CD1c-positive myeloid dendritic cell (primary cell): Measurements from ENCODE around the gene EEF1AKMT4.

Source experiments
- DNase-seq: peaks from one replicate; pipeline ENCODE4 v3.0.0-alpha.2; 2016; ENCODE audit errors: extremely low spot score

The EEF1AKMT4 gene

DNA sequence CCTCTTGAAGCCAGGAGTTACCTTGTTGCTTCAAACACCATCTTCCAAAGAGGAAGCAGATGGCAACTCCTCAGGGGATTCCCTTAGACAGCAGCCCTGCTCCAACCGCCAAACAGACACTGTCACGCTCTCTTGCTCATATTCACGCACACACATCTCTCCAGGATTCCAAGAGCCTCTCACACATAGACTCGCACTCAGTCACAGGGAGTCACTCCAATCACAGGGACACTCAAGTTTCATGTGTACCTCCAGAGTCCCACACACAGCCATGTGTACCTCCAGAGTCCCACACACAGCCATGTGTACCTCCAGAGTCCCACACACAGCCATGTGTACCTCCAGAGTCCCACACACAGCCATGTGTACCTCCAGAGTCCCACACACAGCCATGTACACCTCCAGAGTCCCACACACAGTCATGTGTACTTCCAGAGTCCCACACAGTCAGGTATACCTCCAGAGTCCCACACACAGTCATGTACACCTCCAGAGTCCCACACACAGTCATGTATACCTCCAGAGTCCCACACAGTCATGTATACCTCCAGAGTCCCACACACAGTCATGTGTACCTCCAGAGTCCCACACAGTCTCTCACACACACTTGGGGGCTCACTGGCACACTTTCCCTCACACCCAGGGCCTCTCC is 14.0 kb upstream of the EEF1AKMT4 start:
- no peak for DNase-seq

DNA sequence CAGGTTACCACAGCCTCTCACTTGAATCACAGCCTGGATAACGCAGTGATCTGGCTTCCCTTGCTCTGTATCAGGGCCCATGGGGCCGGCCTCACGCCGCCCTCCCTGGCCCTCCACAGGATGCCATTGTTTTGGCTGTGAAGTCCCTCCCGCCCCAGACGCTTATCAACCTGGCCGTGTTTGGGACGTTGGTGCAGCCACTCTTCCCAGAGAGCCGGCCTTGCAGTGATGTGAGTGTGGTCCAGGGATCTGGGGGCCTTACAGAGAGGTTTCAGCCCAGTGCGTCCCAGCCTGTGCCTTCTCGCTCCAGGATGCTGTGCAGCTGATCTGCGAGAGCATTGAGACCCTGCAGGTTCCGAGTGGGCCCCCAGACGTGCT is 13.4 kb upstream of the EEF1AKMT4 start:
- no peak for DNase-seq

DNA sequence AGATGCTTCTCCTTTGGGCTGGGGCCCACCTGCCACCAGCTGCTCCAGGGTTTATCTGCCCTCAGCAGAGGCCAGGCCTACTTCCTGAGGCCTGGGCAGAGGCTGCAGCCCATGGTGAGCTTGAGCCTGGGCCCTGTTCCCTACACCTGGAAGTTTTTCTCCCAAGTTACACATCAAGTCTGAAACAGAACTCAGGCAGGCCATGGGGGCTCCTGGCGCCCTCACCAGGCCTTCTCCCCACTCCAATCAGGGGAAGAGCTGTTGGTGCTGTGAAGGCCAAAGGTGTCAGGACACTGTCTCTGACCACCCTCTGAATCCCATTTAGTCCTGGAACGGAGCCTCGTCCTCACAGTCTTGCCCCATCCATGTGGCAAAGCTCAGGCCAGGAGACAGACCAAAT is 12.8 kb upstream of the EEF1AKMT4 start:
- no peak for DNase-seq

DNA sequence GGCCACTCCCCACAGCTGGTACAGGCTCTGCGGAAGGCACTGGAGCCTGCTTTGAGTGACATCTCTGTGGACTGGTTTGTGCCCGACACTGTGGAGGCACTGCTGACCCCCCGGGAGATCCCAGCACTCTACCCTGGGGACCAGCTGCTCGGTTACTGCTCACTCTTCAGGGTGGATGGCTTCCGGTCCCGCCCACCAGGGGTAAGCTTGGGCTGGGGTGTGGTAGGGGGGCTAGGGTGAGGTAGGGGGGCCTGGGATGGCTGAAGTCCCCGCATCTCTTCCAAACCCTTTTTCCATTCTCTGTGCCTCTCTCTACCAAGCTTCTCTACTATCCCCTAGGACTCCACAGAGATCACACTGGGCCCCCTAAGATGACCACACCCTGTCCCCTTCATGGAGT is 12.3 kb upstream of the EEF1AKMT4 start:
- no peak for DNase-seq

DNA sequence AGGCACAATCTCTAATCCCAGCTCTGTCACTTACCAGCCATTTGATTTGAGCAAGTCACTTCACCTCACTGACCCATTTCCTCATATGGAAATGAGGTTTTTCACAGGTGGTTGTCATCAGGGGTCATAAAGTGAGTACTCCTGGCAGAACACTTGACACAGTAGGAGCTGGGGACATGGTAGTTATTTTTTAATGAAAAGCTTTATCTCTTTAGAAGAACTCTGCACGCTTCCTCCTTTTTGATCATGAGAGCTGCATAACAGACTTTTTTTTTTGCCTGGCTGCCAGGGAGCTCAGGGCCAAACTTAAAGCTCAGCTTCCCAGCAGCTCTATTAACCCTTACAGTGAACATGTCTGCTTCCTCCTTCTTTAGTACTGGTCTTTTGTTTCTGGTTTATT is 11.7 kb upstream of the EEF1AKMT4 start:
- no peak for DNase-seq

DNA sequence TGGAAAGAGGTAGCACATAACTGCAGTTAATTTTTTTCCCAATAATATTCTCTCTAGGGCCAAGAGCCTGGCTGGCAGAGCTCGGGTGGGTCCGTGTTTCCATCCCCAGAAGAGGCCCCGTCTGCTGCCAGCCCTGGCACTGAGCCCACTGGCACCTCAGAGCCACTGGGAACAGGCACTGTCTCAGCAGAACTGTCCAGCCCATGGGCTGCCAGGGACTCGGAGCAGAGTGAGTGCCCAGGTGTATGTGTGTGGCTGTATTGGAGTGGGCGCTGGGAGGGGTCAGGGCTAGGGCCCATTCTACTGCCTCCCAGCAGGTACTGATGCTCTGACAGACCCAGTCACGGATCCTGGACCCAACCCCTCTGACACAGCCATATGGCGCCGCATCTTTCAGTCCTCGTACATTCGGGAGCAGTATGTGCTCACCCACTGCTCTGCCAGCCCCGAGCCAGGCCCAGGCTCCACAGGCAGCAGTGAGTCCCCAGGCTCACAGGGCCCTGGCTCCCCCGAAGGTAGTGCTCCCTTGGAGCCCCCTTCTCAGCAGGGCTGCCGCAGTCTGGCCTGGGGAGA is 11.1 kb upstream of the EEF1AKMT4 start:
- DNase-seq = no peak

DNA sequence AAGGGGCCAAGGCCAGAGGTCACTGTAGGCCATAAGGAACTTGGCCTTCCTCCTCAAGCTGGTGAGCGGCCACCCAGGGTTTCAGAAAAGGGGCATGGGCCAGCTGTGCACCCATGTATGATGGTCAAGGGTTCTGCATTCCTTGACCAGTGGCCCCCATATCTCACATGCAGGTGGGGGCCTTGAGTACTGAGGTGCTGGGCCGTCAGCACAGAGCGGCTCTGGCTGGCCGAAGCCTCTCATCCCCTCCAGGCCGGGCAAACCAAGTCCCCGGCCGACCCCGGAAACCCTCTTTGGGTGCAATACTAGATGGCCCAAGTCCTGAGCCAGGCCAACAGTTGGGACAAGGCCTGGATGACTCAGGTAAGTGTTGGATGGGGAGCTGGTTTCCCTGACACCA is 10.3 kb upstream of the EEF1AKMT4 start:
- DNase-seq = no peak

DNA sequence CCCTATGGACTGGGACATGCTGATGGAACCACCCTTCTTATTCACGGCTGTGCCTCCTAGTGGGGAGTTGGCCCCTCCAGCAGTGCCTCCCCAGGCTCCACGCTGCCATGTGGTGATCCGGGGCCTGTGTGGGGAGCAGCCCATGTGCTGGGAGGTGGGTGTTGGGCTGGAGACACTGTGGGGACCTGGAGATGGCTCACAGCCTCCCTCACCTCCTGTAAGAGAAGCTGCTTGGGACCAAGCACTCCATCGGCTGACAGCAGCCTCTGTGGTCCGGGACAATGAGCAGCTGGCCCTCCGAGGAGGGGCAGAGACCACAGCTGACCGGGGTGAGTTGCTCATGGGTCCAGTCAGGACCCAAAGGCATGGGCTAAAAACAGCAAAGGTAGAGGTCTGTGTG is 9.8 kb upstream of the EEF1AKMT4 start:
- no peak for DNase-seq

DNA sequence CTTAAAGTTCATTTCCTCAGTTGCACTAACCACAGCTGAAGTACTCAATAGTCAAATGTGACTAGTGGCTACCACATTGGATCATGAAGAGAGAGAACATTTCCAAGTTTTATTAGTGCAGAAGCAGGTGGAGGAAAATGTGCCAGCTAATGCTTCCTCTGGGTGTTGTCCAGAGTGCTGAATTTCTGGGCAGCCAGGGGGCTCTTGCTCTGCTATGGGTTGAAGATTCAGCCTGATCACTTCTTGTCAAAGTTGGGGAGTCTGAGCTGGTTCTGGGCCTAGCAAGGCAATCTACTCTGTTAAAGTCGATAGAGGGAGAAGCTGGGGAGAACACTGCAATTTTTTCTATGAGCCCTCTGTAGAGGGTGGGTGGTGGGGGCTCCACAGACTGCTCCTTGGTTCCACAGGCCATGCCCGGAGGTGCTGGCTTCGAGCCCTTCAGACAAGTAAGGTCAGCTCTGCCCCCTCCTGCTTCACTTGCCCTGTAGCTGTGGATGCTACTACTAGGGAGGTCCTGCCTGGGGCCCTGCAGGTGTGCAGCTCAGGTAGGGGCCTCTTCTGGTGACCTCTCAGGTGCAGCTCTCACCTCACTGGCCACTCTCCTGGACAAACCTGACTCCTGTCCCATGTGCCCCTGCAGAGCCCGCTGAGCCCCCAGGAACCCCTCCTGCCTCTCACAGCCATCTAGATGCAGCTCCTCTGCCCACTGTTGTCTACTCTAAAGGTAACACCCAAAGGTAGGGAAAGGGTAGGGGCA is 8.9 kb upstream of the EEF1AKMT4 start:
- no peak for DNase-seq

DNA sequence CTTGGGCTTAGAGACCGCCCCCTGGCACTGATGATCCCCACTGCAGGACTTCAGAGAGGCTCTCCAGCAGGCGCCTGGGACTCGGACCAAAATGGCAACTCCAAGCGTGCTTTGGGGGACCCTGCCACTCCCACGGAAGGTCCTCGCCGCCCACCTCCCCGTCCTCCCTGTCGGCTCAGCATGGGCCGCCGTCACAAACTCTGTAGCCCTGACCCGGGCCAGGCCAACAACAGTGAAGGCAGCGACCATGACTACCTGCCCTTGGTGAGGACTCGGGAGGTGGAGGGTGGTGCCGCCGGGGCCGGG is 8.4 kb upstream of the EEF1AKMT4 start:
- no peak for DNase-seq

DNA sequence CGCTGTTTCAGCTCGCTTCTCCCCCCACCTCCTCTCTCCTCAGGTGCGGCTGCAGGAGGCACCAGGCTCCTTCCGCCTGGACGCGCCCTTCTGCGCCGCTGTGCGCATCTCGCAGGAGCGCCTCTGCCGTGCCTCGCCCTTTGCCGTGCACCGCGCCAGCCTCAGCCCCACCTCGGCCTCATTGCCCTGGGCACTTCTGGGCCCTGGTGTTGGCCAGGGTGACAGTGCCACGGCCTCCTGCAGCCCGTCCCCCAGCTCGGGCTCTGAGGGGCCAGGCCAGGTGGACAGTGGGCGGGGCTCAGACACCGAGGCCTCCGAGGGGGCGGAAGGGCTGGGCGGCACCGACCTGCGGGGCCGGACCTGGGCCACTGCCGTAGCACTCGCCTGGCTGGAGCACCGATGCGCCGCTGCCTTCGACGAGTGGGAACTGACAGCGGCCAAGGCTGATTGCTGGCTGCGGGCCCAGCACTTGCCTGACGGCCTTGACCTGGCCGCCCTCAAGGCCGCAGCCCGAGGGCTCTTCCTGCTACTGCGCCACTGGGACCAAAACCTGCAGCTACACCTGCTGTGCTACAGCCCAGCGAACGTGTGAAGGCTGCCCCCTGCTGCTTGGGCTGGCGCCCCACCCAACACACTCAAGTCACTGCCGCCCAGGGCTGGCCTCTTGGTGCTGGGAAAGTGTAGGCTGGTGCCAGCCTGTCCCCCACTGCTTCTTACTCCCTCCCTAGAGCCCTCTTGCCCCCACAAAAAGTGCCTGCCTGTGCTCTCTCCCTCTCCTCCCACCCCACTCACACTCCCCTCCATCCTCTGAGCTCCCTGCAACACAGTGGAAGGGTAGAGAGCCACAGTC is 7.8 kb upstream of the EEF1AKMT4 start:
- DNase-seq = no peak

DNA sequence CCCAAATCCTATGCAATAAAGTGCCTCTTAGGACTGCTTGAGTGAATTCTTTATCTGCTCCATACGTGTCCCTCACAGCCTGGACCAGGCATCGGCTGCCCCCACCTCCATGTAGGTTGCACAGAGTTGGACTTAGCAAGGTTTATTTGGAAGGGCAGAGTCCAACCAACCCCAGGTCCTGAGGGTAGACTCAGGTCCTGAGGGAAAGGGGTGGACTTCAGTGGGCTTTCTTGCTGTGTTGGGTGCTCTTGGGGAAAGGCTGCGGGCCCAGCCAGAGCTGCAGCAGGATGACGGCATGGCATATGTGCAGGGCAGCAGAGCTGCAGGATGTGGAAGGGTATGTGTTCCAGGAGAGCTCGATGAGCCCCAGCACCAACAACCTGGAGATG is 7.2 kb upstream of the EEF1AKMT4 start:
- no peak for DNase-seq

DNA sequence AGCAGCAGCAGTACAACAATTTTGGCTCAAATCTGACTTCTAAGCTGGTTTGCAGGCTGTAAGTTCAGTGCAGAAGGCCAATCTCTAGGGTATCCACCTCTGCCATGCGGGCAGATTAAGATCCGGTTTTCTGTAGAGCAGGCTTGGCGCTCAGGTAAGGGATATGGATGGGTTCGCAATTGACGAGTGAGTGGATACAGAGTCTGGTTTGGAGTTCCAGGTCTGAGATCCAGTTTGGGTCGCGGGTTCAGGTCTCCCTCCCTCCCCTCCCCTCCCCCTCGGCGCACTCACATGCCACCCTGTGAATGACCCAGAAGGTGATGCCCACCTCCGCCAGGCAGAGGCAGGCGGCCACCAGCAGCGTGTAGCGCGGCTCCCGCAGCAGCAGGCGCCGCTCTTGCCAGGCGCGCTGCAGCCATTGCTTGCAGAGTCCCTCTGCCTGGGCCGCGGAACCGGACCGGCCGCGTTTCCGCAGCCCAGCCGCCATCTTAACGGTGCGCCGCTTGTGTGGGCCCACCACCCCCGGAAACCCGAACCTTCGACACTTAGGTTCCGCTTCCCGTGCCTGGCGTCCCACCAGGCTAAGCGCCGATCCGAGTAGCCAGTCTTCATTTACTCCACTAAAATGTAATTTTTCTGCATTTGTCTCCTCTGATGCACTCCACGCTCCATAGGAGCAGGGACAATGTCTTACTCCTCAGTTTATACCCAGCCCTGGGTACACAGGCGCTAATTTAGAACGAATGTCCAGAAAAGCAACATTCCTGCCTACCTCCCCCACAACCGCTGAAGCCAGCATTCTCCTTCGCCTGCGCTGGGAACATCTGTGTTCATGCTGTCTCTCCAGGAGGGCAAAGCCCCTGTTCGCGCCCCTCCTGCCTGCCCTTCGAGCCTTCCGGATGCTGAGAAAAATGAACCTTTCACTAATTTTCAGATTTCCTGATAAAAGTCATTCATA is 739 bp upstream of the EEF1AKMT4 start, which contains the start of gene ALG3:
Gene ALG3, minus strand, starts transcription at position 509 of the 958 bp plus-strand sequence. Its CDS starts 22 bp downstream, at position 487.
- DNase-seq = peak; percentile 94

DNA sequence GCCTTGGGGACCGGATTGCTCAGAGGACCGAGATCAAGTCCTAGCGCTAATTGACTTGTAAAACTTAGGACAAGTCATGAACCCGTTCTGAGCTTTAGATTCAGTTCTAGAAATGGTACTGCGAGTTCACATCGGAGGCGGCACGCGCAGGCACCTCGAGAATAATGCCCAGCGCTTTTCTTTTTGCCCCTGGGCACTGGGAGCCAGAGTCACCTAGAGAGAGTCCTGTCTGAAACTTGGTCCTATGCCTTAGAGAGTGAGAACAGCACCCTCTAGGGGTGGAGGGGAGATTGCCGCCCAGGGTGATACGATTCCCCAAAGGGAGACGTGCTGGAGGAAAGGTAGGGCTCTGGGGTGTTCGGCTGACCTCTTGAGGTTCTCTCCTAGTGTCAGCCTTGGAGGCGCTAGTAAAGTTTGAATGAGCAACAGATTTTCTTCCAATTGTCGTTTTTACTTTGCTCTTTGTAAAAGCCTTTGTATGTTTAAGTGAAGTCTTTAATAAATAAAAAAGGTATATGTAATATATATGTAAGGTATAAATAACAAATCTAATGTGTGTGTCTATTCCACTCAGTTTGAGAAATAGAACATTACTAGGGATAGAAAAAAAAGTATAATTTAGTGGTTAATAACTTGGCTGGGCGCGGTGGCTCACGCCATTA is 826 bp downstream of the EEF1AKMT4 start:
- DNase-seq = peak; percentile 94

DNA sequence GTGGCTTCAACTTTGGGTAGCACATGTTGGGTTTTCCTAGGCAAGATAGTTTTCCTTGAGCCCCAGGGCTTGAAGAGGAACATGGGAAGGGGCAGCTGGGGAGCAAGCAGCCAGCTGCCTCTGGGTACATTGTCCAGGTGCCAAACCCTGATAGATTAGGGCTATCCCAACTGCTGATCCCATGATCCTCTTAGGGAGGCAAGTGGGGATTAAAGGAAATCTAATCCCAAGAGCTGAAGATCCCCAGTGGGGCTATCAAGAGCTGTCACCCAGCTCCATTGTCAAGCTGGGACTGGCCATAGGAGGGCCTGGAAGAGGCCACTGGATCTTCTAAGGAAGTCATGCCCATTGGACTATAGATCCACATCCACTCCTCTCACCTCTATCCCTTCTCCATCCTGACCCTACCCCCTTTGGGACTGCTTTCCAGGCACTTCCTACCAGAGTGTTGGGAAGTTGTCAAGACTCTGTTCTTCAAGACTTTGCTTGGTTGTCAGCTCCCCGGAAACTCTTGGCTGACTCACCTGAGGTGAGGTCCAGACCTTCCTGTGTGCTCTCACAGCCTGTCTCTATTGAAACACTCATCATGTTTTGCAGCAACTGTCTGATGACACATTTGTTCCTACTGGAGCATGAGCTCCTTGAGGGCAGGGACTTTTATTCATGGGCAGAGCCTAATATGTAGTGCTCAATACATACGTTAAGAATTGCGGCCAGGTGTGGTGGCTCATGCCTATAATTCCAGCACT is 6.0 kb downstream of the EEF1AKMT4 start:
- DNase-seq = no peak

DNA sequence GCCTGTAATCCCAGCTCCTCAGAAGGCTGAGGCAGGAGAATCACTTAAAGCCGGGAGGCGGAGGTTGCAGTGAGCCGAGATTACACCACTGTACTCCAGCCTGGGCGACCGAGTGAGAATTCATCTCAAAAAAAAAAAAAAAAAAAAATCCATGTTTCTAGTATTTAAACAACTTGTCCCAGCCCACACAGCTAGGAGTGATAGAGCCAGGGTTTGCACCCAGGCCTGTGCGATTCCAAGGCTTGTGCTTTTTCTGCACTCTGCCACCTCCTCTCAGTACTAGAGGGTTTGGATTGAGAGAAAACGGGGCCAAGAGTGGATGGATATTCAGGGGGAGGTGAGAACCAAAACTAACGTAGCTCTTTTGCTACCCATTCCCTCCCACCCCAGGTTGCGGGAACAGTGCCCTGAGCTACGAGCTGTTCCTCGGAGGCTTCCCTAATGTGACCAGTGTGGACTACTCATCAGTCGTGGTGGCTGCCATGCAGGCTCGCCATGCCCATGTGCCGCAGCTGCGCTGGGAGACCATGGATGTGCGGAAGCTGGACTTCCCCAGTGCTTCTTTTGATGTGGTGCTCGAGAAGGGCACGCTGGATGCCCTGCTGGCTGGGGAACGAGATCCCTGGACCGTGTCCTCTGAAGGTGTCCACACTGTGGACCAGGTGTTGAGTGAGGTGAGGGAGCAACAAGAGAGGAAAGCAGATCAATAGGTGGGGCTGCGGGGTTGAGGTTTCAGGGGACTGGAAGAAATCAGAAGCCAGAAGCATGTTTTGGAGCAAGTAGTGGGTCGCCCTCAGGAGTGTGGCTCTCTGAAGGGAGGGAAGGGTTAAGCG is 7.8 kb downstream of the EEF1AKMT4 start:
- no peak for DNase-seq

DNA sequence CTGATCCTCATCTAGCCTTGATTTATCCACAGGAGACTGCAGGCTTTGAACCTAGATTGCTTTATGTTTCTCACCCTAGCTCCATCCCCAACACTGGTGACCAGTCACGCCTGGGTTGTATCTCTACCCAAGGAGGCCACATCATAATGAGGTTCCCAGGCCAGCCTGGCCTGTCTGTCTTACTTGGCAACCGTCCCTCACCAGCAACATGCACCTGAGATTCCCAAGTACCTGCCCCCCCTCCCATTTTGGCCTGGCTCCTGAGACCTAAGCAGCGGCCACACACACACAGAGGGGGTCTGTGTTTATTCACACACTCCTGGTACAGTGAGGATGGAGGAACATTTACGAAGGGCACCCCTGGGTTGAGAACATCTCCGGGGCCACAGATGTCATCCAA is 9.5 kb downstream of the EEF1AKMT4 start:
- no peak for DNase-seq

DNA sequence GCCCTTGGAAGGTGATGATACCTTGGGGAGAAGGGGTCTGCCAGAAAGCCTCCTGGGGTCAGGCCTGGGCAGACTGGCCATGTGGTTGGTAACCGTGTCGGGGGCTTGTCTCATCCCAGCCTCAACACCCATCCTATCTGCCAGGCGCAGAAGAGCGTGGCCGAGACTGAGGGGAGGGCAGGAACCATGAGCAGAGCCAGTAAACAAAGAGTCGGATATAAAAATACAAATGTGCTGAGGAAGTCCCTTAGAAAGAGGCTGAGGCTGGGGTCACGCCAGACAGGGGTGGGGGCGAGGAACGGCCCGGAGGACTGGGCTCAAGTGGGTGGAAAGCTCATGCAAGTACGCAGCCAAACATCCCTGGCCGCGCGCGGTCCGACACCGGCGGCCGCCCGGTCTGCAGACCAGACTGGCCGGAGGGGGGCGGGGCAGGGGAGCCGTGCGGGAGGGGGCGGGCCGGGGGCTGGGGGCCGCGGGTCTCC is 10.0 kb downstream of the EEF1AKMT4 start:
- DNase-seq = no peak
